Inferior parietal cortex (tissue), 1 donor: ENCODE measurements around the gene HNF4A.
"Not testable (repeated sequence)": the region's sequence is repeated elsewhere in the genome, so short reads cannot be mapped to it uniquely, and the experiment has no call there.

ENCODE experiments used
- DNase-seq: peaks from one replicate; pipeline ENCODE4 v3.0.0-alpha.2; 2016; ENCODE audit errors: extremely low spot score

Gene HNF4A

DNA sequence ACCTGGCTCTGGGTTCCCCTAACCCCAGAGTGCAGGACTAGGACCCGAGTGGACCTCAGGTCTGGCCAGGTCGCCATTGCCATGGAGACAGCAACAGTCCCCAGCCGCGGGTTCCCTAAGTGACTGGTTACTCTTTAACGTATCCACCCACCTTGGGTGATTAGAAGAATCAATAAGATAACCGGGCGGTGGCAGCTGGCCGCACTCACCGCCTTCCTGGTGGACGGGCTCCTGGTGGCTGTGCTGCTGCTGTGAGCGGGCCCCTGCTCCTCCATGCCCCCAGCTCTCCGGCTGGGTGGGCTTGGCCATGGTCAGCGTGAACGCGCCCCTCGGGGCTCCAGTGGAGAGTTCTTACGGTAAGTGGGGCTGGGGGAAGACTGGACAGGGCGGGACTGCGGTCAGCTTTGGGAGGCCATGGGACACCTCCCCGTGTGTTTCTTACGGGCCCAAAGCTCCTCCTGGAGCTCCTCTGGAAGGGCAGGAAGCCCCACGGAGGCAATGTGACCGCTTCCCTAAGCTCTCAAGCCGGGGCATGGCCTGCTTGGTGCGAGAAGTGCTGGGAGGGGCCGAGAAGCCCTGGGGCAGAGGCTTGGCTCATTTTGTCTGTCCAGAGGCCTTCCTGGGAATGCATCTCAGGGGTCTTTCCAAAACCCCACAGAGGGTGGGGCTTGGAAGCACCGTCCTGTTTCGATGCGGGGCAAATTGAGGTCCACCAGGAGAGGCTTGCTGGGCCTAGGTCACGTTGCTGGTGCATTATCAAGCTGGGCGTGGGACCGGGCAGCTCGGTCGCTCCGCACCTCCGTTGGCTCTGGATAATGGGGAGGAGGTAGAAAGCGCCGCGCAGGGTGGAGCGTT, at the start of gene HNF4A:
Gene HNF4A (plus strand): TSS at position 202 of the 855 bp plus-strand sequence. CDS start 106 bp downstream, at position 308.
- no peak for DNase-seq

DNA sequence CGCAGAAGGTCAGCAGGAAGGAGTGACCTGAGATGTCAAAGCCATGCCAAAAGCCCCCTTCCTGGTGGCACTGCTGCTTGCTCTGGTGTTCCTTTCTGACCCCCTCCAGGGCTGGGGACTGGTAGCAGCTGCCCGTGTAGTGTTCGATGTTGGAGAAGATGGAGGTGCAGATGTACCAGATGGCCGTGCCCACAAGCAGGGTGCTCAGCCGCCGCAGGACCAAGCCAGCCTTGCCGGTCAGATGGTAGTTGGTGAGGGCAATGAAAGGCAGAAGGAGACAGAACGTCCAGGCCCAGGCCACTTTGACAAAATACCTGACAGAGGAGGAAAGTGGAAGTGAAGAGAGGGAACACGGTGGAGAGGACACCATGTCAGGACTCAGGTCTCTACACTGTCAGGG, 48.6 kb upstream of the HNF4A start:
- no peak for DNase-seq

DNA sequence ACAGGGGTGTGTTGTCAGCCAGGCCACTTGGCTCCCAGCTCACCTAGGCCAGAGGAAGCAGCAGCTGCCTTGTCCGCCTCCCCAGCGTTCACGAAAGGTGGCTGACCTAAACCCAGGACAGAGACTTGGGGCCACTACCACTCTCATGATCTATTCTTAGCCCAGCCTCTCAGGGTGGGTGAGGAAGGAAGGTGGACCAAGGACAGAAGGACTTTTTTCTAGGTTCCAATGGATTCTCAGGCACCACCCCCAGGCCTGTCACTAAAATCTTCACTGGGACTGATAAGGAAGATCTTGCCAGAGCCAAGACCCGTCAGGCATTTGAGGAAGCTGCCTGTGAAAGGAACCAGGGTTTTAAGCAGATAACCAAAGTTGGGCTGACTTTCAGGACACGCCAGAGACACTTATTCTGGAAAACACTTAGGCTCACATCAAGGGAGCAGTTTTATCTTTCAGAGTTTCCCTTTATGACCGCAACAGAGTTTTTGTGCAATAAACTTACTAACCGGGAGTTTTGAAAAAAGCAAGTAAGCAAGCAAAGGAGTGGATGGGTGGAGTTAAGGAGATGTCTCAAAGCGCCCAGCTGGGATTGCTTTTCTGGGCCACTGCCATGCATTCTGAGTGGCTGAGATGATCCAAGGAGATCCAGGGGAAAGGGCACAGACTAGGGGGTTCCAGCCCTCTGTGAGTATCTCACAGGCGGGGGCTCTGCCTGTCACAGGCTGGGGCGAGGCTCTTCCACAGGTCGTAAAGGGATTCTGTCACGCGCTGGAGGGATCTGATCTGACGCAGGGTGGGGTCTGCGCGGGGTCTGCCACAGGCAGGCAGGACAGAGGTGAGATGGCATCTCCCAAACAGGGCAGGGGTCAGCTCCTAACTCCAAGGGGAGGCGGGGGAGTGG, 45.5 kb upstream of the HNF4A start:
- peak; percentile 11 for DNase-seq

DNA sequence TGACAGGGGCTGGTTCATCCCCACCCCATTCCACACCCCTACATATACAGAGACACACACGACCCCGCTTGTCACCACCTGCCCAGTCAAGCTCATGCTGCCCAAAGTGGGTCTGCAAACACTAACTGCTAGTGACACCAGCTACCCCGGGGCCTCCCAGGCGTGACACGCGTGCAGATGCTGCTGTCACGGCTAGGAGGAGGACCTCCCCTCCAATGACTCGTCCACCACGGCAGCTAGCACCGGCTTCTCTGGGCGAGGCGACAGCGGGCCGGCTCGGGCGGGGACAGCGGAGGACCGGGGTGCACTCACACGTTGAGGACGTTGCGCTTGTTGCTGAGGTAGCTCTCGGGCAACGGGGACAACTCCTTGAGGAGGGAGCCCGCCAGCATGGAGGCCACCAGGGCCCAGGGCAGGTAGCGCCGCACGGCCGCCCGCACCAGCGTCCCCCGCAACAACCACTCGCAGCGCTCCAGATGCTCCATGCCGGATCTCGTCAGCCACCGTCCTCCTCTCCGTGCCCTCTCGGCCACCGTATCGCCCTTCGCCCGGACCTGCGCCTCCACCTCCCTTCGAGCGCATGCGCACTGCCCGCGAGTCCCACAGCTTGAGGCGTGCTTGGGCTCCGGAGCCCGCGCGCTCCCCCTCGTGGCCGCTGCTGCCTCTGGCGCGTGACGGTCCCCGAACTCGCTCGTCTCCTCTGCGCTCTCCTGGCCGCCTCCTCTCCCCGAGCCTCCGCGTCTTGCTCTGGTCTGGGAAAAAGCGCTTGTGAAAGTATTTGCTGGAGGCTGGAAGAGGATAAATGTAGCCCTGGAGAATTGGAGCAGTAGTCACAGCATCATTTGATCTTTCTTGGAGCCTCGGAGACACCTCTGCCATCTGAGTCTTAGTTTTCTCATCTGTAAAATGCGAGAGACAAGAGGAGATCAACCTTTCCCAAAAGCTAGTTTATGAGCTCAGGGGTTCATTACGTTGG, 44.5 kb upstream of the HNF4A start, which contains the start of gene FITM2:
Gene FITM2 (minus strand): TSS at position 539 of the 976 bp plus-strand sequence. CDS start 54 bp downstream, at position 485.
- DNase-seq, result peak; percentile 96

DNA sequence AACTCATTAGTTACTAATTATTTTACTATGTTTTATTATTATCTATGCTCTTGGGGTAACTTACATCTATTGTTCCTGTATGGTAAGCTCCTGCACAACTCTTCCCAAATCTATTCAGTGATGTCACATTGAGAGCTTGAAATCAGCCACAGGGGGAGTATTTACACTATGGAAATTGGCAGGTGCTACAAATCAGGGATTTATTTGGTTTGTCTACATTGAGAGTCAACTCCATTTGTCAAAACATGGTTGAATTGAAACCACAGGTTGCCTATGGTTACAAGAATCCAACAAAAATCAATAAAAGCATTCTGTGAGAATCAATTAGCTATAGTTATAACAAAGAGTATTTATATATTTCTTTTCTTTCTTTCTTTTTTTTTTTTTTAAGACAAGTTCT, 40.6 kb upstream of the HNF4A start:
- no peak for DNase-seq

DNA sequence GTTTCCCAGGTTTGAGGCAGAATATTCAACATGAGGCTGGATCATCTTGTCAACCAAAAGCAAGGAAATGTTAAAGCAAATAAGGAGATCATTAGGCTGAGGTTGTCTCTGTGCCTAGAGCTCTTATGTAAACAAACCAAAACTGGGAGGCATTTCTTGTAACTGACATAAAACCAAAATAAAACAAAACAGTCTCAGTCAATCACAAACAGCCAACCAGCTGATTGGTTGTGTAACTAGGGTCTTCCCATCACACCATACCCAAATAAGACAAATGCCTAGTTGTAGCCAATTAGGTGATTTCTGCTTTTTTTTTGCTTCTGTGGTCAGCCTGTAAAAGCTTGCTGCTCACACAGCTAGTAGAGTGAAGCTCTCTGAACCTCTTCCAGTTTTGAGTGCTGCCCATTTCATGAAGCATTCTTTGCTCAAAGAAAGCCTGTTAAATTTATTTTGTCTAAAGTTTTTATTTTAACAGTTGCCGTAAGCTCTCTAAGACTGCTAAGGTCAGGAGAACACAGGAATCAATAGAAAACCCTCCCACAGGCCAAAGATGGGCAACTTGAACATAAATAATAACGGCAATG, 35.6 kb upstream of the HNF4A start:
- DNase-seq, result no peak

DNA sequence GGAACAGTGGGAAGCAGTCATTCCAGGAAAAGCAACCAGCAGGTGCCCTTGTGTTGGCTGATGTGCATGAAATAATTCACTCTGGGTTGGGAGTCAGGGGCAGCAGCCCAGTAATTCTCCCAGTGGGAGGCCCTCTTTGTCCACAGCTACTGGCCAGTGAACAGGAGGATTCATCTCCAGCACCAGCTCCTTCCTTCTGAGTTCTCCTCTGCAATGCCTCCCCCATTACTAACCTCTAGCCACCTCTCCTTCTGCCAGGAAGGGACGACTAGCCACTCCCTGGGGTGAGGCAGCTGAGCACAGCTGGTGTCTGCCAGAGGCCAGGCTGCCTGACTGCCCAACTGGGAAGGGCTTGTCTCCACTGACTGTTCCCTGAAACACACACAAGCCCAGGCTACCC, 31.2 kb upstream of the HNF4A start:
- no peak for DNase-seq

DNA sequence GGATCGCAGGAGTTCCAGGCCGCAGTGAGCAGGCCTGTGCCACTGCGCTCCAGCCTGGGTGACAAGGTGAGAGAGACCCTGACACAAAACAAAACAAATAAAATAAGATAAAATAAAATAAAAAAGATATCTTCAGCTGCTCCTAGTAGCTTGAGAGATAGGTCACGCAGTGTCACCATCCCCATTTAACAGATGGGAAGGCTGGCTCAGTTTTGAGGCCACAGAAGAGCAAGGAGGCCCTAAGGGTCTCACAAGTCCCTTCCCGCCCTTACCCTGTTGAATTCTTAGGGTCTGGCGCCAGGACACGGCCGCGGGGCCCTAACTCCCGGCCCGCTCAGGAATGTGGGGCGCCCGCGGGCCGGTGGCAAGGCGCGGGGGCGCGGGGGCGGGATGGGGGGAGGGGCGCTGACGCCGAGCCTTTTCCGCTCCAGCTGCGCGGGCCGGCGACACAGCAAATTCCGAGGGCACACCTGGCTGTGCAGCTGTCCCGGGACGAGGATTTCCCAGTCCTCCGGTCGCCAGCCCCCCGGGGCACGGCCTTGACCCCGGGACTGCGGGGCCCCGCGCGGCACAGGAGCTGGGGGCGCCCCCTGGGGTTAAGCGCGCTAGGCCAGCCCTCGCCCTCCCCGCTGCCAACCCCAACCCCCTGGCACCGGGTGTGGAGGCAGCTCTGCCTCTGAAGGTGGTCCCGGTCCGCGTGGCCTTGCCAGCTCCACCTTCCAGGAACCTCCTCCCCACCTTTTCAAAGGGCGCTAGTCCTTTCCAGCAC, 28.9 kb upstream of the HNF4A start:
- DNase-seq, result no peak

DNA sequence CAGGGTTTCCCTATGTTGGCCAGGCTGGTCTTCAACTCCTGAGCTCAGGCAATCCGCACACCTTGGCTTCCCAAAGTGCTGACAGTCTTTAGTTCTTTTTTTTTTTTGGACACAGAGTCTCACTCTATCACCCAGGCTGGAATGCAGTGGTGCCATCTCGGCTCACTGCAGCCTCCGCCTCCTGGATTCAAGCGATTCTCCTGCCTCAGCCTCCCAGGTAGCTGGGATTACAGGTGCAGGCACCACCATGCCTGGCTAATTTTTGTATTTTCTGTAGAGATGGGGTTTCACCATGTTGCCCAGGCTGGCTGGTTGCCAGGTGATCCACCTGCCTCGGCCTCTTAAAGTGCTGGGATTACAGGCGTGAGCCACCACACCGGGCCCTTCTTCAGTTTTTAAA, 27.8 kb upstream of the HNF4A start:
- not testable (repeated sequence) for DNase-seq

DNA sequence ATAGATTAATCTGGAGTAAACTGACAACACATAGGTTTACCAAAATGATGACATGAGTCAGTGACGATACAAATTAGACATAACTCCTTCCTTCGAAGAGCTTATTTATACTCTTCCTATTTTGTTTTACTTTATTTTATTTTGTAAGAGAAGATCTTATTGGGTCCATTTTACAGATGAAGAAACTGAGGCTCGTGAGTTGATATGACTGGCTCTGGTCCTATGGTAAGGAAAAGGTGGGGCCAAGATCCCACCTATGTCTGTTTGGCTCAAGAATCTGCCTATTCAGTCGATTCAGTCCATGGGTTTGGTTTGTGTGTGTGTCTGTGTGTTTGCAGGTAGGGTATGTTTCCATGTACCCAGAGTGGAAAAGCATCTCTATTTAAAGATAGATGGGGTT, 27.1 kb upstream of the HNF4A start:
- DNase-seq, result no peak

DNA sequence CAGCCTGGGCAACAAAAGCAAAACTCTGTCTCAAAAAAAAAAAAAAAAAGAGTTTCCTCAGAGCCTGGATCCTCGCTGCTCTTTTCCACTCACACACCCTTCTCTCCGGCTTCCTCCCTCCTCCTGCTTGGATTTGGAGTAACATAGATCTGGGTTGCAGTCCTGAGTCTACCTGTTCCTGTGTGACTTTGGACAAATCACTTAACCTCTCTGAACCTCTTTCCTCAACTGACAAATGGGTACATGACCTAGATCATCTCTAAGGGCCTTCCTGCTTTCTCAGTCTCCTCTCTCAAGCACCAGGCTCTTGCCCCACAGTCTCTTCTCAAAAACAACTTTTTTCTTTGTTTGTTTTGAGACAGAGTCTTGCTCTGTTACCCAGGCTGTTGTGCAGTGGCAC, 24.3 kb upstream of the HNF4A start:
- no peak for DNase-seq

DNA sequence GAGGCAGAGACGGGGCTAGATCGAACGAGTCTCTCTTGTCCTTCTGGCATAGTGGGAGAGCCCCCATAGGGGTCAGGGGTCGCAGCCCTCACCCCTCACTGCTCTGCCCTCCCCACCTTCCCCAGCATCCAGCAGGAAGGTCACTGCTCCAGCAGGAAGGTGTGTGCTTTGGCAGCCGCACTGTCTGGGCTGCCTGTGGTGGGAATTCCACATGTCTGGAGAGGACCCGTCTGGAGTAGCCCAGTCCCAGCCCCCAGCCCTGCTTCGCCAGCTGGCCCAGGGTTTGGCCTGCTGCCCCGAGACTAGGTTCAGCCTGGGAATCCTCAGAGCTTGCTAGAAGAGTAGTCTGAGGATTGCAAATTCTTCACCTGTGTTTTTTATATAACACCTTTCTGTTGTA, 21.2 kb upstream of the HNF4A start:
- DNase-seq, result no peak

DNA sequence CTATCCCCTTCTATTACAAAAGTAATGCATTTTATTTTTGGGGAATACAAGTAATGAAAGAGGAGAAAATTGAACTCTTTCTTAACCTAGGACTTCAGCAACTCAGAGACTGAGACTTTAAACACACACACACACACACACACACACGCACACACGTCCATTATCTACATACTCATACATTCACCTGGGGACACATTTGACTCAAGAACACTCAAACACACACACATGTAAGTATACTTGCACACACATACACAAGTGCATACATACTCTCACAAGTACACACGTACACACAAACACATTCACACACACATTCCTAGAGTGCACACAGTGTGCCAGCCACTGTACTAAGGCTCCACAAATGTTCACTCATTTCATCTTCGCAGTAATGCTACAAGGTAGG, 20.8 kb upstream of the HNF4A start:
- no peak for DNase-seq

DNA sequence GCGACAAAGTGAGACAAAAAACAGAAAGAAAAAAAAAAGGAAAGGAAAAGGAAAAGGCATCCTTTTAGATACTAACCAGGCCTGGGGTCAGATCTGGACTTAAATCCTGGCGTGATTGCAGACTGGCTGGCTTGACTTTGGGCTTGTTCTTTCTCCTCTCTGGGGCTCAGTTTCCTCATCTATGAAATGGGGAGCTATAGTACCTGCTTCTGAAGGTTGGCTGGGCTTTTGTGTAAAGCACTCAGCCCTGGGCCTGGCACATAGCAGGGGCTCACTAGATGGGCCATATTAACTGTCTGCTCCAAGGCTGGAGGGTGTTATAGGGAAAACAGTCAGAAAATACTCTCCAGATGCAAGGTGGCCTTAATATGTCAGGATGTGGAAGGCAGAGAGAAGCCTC, 19.8 kb upstream of the HNF4A start:
- no peak for DNase-seq

DNA sequence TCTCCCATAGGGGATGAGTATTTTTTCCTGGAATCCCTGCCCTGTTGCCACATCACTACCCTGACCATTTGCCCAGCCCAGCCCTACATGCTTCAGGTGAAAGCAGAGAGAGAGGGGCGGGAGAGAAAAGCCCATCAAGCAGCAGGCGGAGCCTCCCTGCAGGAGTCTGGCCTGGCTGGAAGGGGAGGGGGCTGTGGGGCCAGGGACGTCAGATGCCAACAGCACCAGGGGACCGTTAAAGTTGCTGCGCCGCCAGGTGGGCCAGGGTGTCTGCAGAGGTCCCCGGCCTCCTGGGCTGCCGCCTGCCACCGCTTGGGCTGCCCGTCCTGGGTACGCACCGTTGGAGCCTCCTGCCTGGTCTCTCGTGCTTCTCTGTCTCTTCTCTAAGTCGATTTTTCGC, 19.4 kb upstream of the HNF4A start:
- no peak for DNase-seq

DNA sequence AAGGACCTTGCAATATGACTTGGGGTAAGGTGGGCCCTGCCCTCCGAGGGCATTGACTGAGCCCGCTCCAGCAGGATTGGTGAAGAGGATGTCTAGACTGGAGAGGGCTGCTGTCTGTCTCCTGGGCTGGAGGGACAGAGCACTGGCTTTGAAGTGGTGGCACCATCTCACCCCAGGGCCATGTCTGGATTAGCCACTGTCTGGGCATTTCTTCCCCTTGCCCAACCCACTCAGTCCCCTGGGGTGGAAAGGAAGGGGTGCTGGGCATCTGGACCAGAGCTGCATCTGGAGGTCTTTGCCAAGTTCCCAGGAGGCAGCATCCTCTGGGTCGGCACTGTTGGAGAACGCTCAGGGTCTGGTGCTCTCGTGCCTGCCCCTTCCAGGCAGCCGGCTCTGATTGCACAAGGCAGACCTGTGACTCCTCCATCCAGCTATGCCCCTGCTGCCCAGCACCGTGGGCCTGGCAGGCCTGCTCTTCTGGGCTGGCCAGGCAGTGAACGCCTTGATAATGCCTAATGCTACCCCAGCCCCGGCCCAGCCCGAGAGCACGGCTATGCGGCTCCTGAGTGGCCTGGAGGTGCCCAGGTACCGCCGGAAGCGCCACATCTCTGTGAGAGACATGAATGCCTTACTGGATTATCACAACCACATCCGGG, 18.6 kb upstream of the HNF4A start, which contains the start of gene R3HDML:
Gene R3HDML (plus strand): TSS at position 319 of the 656 bp plus-strand sequence. CDS start 115 bp downstream, at position 434.
- DNase-seq, result no peak

DNA sequence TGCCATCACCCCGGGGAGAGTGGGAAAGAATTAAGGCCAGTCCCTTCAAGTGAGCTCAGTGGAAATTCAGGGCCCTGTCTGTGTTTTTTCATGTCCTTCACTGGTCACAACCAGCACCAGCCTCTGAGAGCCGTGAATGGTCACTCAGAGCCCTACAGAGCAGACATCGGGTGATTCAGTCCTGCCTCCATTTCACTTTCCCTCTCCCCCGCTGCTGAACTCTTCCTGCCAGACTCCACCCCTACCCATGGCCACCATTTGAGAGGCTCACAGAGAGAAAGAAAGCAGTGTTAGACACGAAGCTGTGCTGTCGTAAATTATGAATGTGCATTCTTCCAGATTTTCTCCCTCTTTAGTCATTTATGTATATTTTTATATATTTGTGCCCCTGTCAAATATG, 13.3 kb upstream of the HNF4A start:
- no peak for DNase-seq

DNA sequence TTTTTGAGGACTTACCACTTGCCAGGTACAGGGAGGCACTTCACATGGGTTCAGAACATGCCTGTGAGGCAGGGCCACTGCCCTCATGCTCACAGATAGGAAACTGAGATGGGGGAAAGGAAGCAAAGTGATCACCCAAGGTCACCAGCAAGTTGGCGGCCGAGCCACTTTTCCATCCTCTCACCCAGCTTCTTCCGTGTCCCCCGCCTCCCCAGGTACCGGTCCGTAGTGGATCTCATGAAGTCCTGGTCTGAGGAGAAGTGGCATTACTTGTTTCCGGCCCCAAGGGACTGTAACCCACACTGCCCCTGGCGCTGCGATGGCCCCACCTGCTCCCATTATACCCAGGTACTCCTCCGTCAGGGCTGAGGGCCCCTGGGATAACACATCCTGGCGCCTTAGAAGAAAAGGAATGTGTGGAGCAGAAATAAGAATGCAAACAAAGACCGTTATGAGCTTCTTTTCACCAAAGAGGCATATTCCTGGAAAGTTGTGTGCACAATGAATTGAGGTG, 12.3 kb upstream of the HNF4A start:
- no peak for DNase-seq

DNA sequence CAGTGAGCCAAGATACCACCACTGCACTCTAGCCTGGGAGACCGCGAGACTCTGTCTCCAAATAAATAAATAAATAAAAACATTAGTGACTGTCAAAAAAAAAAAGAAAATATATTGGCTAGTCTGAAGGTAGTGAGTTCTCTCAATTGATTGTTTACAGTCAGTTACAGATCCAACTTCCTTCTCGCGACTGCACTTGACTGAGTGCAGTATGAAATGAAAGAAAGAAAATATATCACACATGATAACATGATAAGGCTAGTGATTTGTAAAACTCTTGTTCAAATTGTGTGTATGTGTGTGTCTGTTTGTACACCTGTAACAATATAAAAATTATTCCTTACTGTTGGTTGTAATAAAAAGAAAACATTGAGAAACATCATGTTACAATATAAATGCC, 10.8 kb upstream of the HNF4A start:
- DNase-seq, result no peak
